NCI-H1436 (cell line): ENCODE data around the gene RPS21.
A peak's percentile ranks its signal among the peaks of the same experiment; 100 is the strongest.
"Not testable (repeated sequence)": the region's sequence is repeated elsewhere in the genome, so short reads cannot be mapped to it uniquely, and the experiment has no call there.

Source experiments
- DNase-seq: peaks from one replicate; lab custom pipeline; 2025; lab: John Stamatoyannopoulos, UW

The RPS21 gene

DNA sequence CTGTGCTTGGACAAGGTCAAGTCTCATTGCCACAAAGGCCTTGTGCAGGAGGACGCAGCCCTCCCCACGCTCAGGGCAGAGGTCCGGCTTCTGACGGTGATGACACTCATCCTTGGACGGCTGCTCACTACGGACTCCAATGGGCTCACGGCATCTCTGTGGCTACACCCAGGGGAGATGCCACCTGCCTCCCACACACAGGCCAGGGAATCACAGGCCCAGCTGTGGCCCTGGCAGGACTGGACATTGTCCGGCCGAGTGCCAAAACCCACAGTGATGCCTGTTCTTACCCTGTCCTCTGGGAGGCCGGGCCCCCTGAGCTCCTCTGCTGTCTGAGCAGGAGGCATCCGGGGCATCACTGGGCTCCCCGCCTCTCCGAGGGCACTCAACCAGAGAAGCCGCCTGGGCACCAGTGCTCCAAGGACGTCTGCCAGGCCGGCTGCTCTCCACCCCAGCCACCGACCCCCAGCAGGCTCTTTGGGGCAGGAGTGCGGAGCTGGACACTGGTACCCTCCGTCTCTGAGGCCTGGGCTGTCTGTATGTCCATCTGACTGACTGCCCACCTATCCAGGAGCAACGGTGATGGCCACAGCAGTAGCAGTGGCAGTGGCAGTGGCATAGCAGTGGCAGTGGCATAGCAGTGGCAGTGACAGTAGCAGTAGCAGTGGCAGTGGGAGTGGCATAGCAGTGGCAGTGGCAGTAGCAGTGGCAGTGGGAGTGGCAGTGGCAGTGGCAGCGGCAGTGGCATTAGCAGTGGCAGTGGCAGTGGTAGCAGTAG, 38.6 kb downstream of the RPS21 start:
- no peak for DNase-seq

GRCh38 chr20:62426059-62426348, 39.1 kb downstream of the RPS21 start:
- DNase-seq: not testable (repeated sequence)

DNA sequence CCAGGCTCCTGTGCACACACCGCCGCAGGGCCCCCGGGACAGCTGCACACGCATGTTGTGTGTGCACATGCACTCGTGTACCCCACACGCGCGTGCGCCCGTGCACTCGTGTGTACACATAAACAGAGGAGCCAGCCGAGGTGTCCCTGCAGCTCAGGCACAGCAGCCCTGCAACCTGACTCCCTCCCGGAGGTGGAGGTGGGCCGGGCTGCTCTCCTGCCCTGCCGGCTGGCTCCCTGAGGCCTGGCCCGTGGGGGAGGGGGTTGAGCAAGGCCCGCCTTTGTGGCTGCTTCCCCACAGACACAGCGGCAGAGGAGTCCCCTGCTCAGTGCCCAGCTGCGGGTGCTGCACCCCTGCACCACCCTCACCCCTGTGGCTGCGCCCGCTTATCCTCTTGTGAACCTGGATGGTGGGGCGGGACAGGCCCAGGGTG, 39.8 kb downstream of the RPS21 start:
- peak; percentile 15 for DNase-seq

DNA sequence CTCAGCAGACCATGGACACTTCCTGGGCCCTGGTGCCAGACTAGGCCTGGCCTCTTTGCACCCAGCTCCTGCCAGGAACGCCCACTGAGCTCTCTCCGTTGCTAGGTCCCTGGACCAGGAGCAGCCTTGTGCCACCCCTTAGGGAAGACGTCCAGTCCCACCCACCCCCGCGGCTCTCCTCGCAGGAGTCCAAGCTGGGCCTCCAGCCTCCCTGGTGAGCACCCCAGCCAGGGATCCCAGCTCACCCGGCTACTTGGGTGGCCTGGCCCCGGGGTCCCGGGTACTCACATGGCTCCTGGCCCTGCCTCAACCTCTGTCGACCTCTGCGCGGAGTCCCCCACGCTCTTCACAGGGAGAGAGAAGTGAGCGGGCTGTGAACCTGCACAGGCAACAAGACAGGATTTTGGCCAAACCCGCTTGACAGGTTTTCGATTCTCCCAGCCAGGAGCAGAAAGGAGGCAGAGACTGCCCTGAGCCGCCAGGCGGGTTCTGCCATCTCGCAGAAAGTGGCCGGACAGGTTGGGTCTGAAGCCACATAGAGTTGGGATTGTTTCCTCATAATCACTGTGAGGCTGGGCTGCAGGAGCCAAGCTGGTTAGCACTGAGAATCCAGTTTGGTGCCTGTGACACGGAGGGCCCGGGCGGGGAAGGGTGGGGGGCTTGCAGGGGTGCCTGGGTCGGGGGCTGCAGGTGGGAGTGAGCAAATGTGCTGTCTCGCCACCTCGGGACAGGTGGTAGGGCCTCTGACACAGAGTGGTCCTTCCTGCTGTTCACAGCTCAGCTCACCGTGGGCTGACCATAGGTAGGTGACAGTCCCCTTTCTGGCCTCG, 40.5 kb downstream of the RPS21 start, which contains the start of gene RBBP8NL:
Gene RBBP8NL, minus strand, starts transcription at position 368 of the 830 bp plus-strand sequence. CDS start 7,892 bp downstream, outside the sequence.
- DNase-seq: no peak

DNA sequence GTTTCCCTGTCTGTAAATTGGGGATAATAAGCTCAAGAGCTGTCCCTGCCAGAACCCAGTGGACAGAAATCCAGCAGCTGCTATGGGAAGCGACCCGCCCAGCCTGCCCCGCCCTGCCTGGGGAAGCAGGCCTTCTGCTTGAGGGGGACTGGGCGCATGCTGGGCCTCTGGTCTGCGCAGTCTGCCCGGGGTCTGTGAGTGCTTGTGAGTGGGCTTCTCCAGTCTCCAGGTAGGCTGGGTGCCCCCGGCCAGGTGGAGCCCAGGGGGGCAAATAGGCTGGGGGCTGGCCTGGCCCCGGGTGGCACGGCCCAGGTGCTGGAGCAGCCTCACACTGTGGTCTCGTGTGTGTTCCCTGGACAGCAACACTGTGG, 41.1 kb downstream of the RPS21 start:
- no peak for DNase-seq

DNA sequence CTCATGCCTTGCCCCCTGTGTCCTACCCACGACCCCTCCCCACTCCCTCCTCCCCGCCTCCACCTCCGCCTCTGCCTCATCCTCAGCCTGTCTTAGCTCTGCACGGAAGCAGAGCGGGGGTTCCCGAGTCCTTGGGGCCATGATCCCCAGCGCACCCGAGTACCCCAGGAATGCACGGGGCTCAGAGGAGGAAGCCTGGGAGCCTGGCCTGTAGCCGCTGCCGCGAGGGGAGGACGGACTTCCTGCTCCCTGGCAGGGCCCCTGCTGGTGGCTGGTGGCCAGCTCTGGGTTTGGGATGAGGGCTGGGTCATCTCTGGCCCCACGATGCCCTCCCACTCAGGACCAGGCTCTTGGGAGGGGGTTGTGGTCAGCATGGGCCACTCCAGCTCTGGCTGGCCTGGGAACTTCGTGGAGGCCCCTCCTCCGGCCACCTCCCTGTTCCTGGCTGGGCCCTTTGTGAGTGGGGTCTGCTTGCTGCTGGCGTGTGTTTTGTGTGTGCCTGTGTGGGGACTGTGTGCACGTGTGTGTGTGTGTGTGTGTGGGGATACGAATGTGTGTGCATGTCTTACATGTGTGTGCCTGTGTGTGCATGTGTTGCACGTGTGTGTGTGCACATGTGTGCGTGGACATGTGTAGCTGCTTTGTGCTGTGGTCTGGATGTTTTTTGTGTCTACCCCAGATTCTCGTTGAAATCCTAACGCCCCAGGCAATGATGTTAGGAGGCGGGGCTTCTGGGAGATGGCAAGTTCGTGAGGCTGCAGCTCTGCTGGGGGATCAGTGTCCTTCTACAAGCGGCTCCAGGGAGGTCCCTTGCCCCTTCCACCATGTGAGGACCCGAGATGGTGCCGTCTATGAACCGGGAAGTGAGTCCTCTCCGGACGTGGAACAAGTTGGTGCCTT, 41.7 kb downstream of the RPS21 start:
- DNase-seq: no peak

GRCh38 chr20:62429455-62430310, 42.8 kb downstream of the RPS21 start:
- DNase-seq: no peak

GRCh38 chr20:62430311-62430853, 43.5 kb downstream of the RPS21 start:
- no peak for DNase-seq

GRCh38 chr20:62430866-62431447, 44.1 kb downstream of the RPS21 start:
- no peak for DNase-seq

DNA sequence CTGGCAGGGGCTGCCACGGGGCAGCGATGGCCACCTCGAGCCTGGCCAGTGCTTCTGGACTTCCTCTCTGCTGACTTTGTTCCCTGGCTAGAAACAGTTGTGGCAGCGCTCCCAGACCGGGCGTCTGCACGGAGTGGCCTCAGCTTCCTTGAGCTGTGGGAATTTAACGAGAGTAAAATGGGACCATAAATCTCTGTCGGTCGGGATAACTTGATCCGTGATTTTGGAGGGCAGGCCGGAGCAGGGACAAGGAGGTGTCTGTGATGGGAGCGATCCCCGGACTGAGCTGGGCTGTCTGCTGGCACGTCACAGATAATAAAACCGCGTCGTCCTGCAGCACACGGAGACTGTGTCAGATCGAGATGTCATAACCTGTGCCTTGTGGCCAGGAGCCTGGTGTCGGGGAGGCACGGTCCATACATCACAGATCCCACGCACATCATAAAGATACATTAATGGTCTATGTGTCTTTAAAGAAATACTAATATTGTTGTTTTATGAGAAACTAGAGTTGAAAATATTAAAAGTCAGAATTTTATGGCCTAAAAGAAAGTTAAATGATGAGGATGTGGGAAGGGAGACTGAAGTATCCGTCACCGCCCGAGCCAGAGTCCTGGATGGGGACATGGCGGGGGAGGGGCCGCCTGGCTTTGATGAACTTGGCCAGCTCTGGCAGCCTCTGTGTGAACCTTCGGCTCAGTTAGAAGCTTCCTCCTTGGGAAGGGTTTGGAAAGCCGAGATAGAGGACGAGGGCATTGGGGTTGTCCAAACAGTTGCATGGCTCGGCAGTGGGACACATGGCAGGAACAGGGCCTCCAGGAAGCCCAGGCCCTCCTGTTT, 47.0 kb downstream of the RPS21 start:
- DNase-seq: no peak

DNA sequence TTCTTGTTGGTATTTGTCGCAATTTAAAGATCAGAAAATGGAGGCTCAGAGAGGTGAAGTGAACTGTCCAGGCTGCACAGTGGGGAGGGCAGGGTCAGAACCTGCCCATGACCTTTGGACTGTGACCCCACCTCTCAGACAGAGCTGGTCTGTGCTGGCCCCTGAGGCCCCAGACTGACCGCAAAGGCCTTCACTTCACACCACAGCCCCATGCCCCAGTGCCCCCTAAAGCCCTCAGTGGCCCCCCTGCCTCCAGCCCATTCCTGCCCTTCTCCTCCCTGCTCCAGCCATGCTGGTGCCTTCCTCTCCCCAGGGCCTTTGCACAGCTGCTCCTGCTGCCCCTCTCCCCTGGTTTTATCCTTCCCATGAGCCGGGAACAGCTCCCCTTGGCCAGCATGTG, 49.8 kb downstream of the RPS21 start:
- no peak for DNase-seq

DNA sequence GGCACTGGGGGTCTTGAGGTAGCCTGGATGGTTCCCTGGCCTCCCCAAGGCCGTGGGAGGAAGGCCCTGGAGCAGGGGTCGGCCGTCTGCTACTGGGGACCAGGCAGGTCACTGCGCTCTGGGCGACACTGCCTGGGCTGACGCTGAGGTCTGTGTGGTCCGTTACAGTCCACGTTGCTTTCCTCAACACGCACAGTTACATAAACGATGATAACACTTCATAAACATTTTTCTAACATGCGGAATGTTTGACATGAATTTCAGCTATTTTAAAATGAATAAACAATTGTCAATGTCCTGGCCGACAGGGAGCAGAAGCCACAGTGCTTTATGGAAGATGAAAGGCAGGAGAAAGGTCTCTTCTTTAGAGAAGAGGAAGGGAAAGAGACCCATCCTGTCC, 50.6 kb downstream of the RPS21 start:
- DNase-seq: no peak

DNA sequence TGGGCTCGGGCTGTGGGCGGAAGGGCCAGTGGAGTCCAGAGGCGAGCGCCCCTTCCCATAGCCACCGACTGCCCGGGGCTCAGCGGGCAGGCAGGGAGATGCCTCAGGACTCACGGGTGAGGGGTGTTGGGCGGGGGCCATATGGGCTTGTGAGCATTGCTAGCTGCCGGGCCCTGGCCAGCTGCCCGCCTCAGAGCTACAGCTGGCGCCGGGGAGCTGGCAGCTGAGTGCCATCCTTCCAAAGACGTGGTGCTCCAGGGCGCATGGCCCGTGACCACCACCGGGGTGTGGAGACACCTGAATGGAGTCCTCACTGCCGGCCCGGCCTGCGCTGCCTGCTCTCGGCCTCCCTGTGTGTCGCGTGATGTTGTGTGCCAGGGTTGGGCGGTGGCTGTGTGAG, 51.0 kb downstream of the RPS21 start:
- no peak for DNase-seq
